Upper lobe of left lung (tissue), 6 donors: ENCODE measurements around the gene TNFAIP8. TPM values are rescaled to one million over a fixed set of nuclear protein-coding genes. Genes with fewer than 3 reads are reported as not detected.

ENCODE experiments used
- ATAC-seq, 2 donors: fragments of 200-7000 bp; cut with Tn5 transposase; one replicate each; pipeline ENCODE4 v1.9.1; 2022; ENCODE audit warnings: mild to moderate bottlenecking in 2 of 2, moderate library complexity in 2 of 2; ENCODE audit not compliant: low FRiP score in 2 of 2
- DNase-seq, 2 donors: peaks; one replicate each; pipeline ENCODE4 v3.0.0-alpha.2; 2019 to 2020
- H3K27ac ChIP-seq, 4 donors: fragments of 200-600 bp; sonication (generic); one replicate each; pipeline ENCODE4 v1.5.1; 2016 to 2019
- H3K27me3 ChIP-seq, 4 donors: fragments of 200-600 bp; sonication (generic); one replicate each; pipeline ENCODE4 v1.5.1; 2017 to 2019
- H3K36me3 ChIP-seq, 4 donors: fragments of 200-600 bp; sonication (generic); one replicate each; pipeline ENCODE4 v1.5.1; 2016 to 2019
- H3K4me1 ChIP-seq, 4 donors: fragments of 200-600 bp; sonication (generic); one replicate each; pipeline ENCODE4 v1.5.1; 2018 to 2019
- H3K4me3 ChIP-seq, 4 donors: fragments of 200-600 bp; sonication (generic); one replicate each; pipeline ENCODE4 v1.5.1; 2017 to 2019; ENCODE audit warnings: mild to moderate bottlenecking in 2 of 4, moderate library complexity in 1 of 4
- H3K9me3 ChIP-seq, 4 donors: fragments of 200-600 bp; sonication (generic); one replicate each; pipeline ENCODE4 v1.5.1; 2018 to 2019
- CTCF ChIP-seq, 6 experiments: fragments of 450-650 bp in 4 of 6; fragments of 200-600 bp in 2 of 6; sonication (generic) in 2 of 6; IDR thresholded peaks; one replicate each; pipeline ENCODE4 v1.5.1; 2016 to 2019; ENCODE audit warnings: antibody characterized with exemption in 6 of 6
- EP300 ChIP-seq, 4 donors: sonication (generic); formaldehyde crosslinking; IDR thresholded peaks; one replicate each; pipeline ENCODE4 v1.5.1; 2017; ENCODE audit warnings: antibody characterized with exemption in 4 of 4, control low read depth in 2 of 4
- POLR2A ChIP-seq, 4 donors: fragments of 450-650 bp; IDR thresholded peaks; one replicate each; pipeline ENCODE4 v1.5.1; 2016 to 2017; ENCODE audit warnings: antibody characterized with exemption in 4 of 4, mild to moderate bottlenecking in 2 of 4
- POLR2AphosphoS5 ChIP-seq, 2 donors: sonication (generic); formaldehyde crosslinking; IDR thresholded peaks; one replicate each; pipeline ENCODE4 v1.5.1; 2017; ENCODE audit warnings: antibody characterized with exemption in 2 of 2
- WGBS, 2 donors: methylation state at CpG; one replicate each; pipeline ENCODE4 v1.1.5; 2017 to 2018; 5-methylcytosine and 5-hydroxymethylcytosine counted together
- total RNA-seq, 6 donors: library from RNA; depleted of rRNA in 4 of 6; stranded (reverse); fragments of >200 nt in 4 of 6; gene quantifications; one replicate each; pipeline versions ENCODE4 v1.1.0 to v1.2.1, GENCODE V29; 2016 to 2021
- donor health status: DM: no; HTN: no; CAD: no; lungs with moderate emphysema.
- donor health status: DM: no; HTN: yes; CAD: no; lungs with severe emphysema.

TNFAIP8 gene
- total RNA-seq, 6 donors from 2014 or later: 14.7 to 33.2 (median 19.7) TPM

GRCh38 chr5:119371146-119371545, 15.3 kb downstream of the TNFAIP8 start:
- Histone ChIP-seq H3K36me3 (no peaks in the 10 kb centered on the region), H3K9me3 (no peaks in the 10 kb centered on the region), H3K4me1 (peaks cover 13 to 29% (median 19%) of the 10 kb centered on the region in 4 donors), H3K27me3 (no peaks in the 10 kb centered on the region), H3K27ac (no peak overlapping the region), H3K4me3 (no peak overlapping the region)
- WGBS, 2 donors: 51 to 73% methylated on average over 4 of the region's 4 CpGs
- no peak for DNase-seq
- TF ChIP-seq EP300 (IDR thresholded peaks at IDR 0.05) (no peak), POLR2AphosphoS5 (IDR thresholded peaks at IDR 0.05) (no peak), POLR2A (IDR thresholded peaks at IDR 0.05) (no peak), CTCF (IDR thresholded peaks at IDR 0.05) (no peak)
- ATAC-seq: no peak

- Histone ChIP-seq H3K4me3 (no peak overlapping the region), H3K27me3 (no peaks in the 10 kb centered on the region), H3K36me3 (no peaks in the 10 kb centered on the region), H3K4me1 (peaks cover 0 to 11% (median 2%) of the 10 kb centered on the region in 4 donors), H3K27ac (no peak overlapping the region), H3K9me3 (no peaks in the 10 kb centered on the region)
- 92% methylated on average over 4 of the region's 4 CpGs for WGBS, 2 donors
- no peak for DNase-seq
- TF ChIP-seq CTCF (IDR thresholded peaks at IDR 0.05) (no peak), EP300 (IDR thresholded peaks at IDR 0.05) (no peak), POLR2AphosphoS5 (IDR thresholded peaks at IDR 0.05) (no peak), POLR2A (IDR thresholded peaks at IDR 0.05) (no peak)
- no peak for ATAC-seq
These were observed 17.6 kb downstream of the TNFAIP8 start for GRCh38 chr5:119373449-119373858.

GRCh38 chr5:119374901-119375300, 19.1 kb downstream of the TNFAIP8 start:
- ATAC-seq (no peak), DNase-seq (no peak)
- peaks cover 0 to 14% (median 2%) of the 10 kb centered on the region in 4 donors for H3K4me1 ChIP-seq
- H3K4me3 ChIP-seq: no peak overlapping the region
- H3K36me3 ChIP-seq: no peaks in the 10 kb centered on the region
- no peak overlapping the region for H3K27ac ChIP-seq
- 82 to 86% methylated on average over 2 of the region's 2 CpGs for WGBS, 2 donors
- H3K27me3 ChIP-seq: no peaks in the 10 kb centered on the region
- H3K9me3 ChIP-seq: no peaks in the 10 kb centered on the region
- TF ChIP-seq EP300 (IDR thresholded peaks at IDR 0.05): no peak
- TF ChIP-seq POLR2AphosphoS5 (IDR thresholded peaks at IDR 0.05): no peak
- TF ChIP-seq CTCF (IDR thresholded peaks at IDR 0.05): no peak
- no peak for TF ChIP-seq POLR2A (IDR thresholded peaks at IDR 0.05)

- DNase-seq: no peak
- Histone ChIP-seq H3K27me3 (no peaks in the 10 kb centered on the region), H3K27ac (no peak overlapping the region), H3K4me3 (no peak overlapping the region), H3K9me3 (no peaks in the 10 kb centered on the region), H3K4me1 (peaks cover 0 to 15% (median 3%) of the 10 kb centered on the region in 4 donors), H3K36me3 (no peaks in the 10 kb centered on the region)
- TF ChIP-seq EP300 (IDR thresholded peaks at IDR 0.05) (no peak), POLR2AphosphoS5 (IDR thresholded peaks at IDR 0.05) (no peak), POLR2A (IDR thresholded peaks at IDR 0.05) (no peak)
- no peak for ATAC-seq
- WGBS, 2 donors: 94 to 100% methylated on average over 1 of the region's 1 CpG
These were observed 21.2 kb downstream of the TNFAIP8 start for GRCh38 chr5:119377066-119377465.

- Histone ChIP-seq H3K27ac (no peak overlapping the region), H3K4me1 (peaks cover 0 to 15% (median 3%) of the 10 kb centered on the region in 4 donors), H3K4me3 (no peak overlapping the region), H3K9me3 (no peaks in the 10 kb centered on the region), H3K27me3 (no peaks in the 10 kb centered on the region), H3K36me3 (no peaks in the 10 kb centered on the region)
- no peak for ATAC-seq
- no peak for DNase-seq
- 66 to 80% methylated on average over 3 of the region's 3 CpGs for WGBS, 2 donors
- TF ChIP-seq EP300 (IDR thresholded peaks at IDR 0.05): no peak
- no peak for TF ChIP-seq POLR2AphosphoS5 (IDR thresholded peaks at IDR 0.05)
- TF ChIP-seq POLR2A (IDR thresholded peaks at IDR 0.05): no peak
- no peak for TF ChIP-seq CTCF (IDR thresholded peaks at IDR 0.05)
These were observed 22.4 kb downstream of the TNFAIP8 start for GRCh38 chr5:119378075-119378700.
